HepG2 (cell line): ENCODE data around the gene POLR1C. TPM values are rescaled to one million over a fixed set of nuclear protein-coding genes. Genes with fewer than 3 reads are reported as not detected.
A peak's percentile ranks its signal among the peaks of the same experiment; 100 is the strongest.

Experiments
- ATAC-seq: fragments of 200-7000 bp; cut with Tn5 transposase; 3 replicates; pipeline ENCODE4 v1.9.1; 2020; ENCODE audit warnings: mild to moderate bottlenecking, moderate library complexity
- BruUV-seq: library from RNA; stranded (reverse); fragments of 400-500 nt; replicated peaks from 2 replicates; lab custom pipeline; 2021; lab: Mats Ljungman, UMichigan
- CTCF ChIA-PET: fragments of 300-600 bp; formaldehyde crosslinking; extraction: SDS; loops from one replicate; lab custom pipeline; 2021; ENCODE audit warnings: low total read pairs, inconsistent platforms, low intra/inter-chr PET ratio; lab: Yijun Ruan, JAX
- POLR2A ChIA-PET: fragments of 350-600 bp; sonication (Branson Sonifier 250); formaldehyde crosslinking; loops from one replicate; lab custom pipeline; 2020; ENCODE audit warnings: antibody characterized with exemption, inconsistent platforms; lab: Yijun Ruan, JAX
- DNase-seq: peaks from one replicate; pipeline ENCODE4 v3.0.0-alpha.2; 2015; ENCODE audit warnings: low spot score
- FAIRE-seq: peaks from 3 replicates; lab custom pipeline; 2011; peaks lifted over from hg19 to GRCh38; lab: Jason Lieb, UNC
- H2AFZ ChIP-seq: one replicate; pipeline ENCODE4 v1.6.1; 2011; ENCODE audit warnings: low read length, inconsistent platforms
- H3K27ac ChIP-seq: fragments of 300-600 bp; 3 replicates; pipeline ENCODE4 v1.8.0; 2011; ENCODE audit warnings: mixed run types, mild to moderate bottlenecking, mixed read lengths, low read length, inconsistent platforms; ENCODE audit not compliant: insufficient read depth; ENCODE audit errors: extremely low read length
- H3K27me3 ChIP-seq, 2 experiments: fragments of 200-600 bp in 1 of 2; 2 replicates in 1 of 2; 3 replicates in 1 of 2; pipeline versions ENCODE4 v1.6.0 to v1.8.0; 2011; ENCODE audit warnings: low read length in 2 of 2, mild to moderate bottlenecking in 2 of 2, moderate library complexity in 2 of 2, inconsistent platforms in 1 of 2; ENCODE audit not compliant: insufficient read depth in 2 of 2, control insufficient read depth in 1 of 2
- H3K36me3 ChIP-seq, 2 experiments: fragments of 200-600 bp in 1 of 2; replicated peaks in 1 of 2; 2 replicates in 1 of 2; 3 replicates in 1 of 2; pipeline versions ENCODE4 v1.5.1 to v1.8.0; 2011; ENCODE audit warnings: low read length in 2 of 2, inconsistent platforms in 1 of 2; ENCODE audit not compliant: insufficient read depth in 2 of 2, control insufficient read depth in 1 of 2
- H3K4me1 ChIP-seq: 2 replicates; pipeline ENCODE4 v1.5.1; 2012; ENCODE audit warnings: low read length, inconsistent platforms; ENCODE audit not compliant: insufficient read depth
- H3K4me2 ChIP-seq: 2 replicates; pipeline ENCODE4 v1.6.0; 2011; ENCODE audit warnings: low read depth, low read length, inconsistent platforms
- H3K4me3 ChIP-seq, 3 experiments: fragments of 200-600 bp in 1 of 3; sonication (generic), shearing (Covaris generic) in 1 of 3; replicated peaks in 1 of 3; 2 replicates each; pipeline ENCODE4 v1.5.1; 2011 to 2016; ENCODE audit warnings: low read length in 3 of 3, inconsistent platforms in 2 of 3, low read depth in 2 of 3, mild to moderate bottlenecking in 2 of 3, control low read depth in 1 of 3, mixed read lengths in 1 of 3; ENCODE audit not compliant: insufficient read depth in 1 of 3
- H3K79me2 ChIP-seq: one replicate; pipeline ENCODE4 v1.6.1; 2011; ENCODE audit warnings: low read length, inconsistent platforms; ENCODE audit not compliant: insufficient read depth
- H3K9ac ChIP-seq: 2 replicates; pipeline ENCODE4 v1.6.0; 2011; ENCODE audit warnings: mild to moderate bottlenecking, low read depth, low read length, inconsistent platforms; ENCODE audit not compliant: insufficient read depth
- H3K9me3 ChIP-seq: 2 replicates; pipeline ENCODE4 v1.5.1; 2012; ENCODE audit warnings: mild to moderate bottlenecking, low read length
- H4K20me1 ChIP-seq: 2 replicates; pipeline ENCODE4 v1.6.0; 2011; ENCODE audit warnings: inconsistent platforms, mild to moderate bottlenecking, low read length, moderate library complexity; ENCODE audit not compliant: insufficient read depth
- ARNTL ChIP-seq: sonication (generic); formaldehyde crosslinking; IDR thresholded peaks from 2 replicates; pipeline ENCODE4 v1.4.0; 2020; ENCODE audit warnings: mild to moderate bottlenecking, missing genetic modification reagents
- ATM ChIP-seq: fragments of 450-650 bp; IDR thresholded peaks from 2 replicates; pipeline ENCODE4 v1.7.1; 2017; ENCODE audit warnings: mild to moderate bottlenecking, borderline replicate concordance
- IKZF4 ChIP-seq: sonication (generic); formaldehyde crosslinking; IDR thresholded peaks from 2 replicates; pipeline ENCODE4 v1.5.1; 2020; ENCODE audit warnings: borderline replicate concordance, mild to moderate bottlenecking, low read depth, missing genetic modification reagents; ENCODE audit errors: not compliant biosample characterization
- KMT2B ChIP-seq: IDR thresholded peaks from 2 replicates; pipeline ENCODE4 v1.6.1; 2016; ENCODE audit warnings: missing genetic modification reagents, missing compliant biosample characterization
- MXD4 ChIP-seq: IDR thresholded peaks from 2 replicates; pipeline ENCODE4 v1.6.1; 2016; ENCODE audit warnings: mild to moderate bottlenecking, missing biosample characterization, missing genetic modification reagents
- RFX1 ChIP-seq: fragments of 450-650 bp; IDR thresholded peaks from 2 replicates; pipeline ENCODE4 v1.6.1; 2017
- SIN3A ChIP-seq: IDR thresholded peaks from 2 replicates; pipeline ENCODE4 v1.6.1; 2011; ENCODE audit warnings: low read depth, mild to moderate bottlenecking, control low read depth, low read length, borderline replicate concordance
- SMAD9 ChIP-seq: sonication (generic); formaldehyde crosslinking; IDR thresholded peaks from 2 replicates; pipeline ENCODE4 v1.5.1; 2020; ENCODE audit warnings: mild to moderate bottlenecking, missing genetic modification reagents
- SOX6 ChIP-seq, 2 experiments: fragments of 450-650 bp in 1 of 2; sonication (generic) in 1 of 2; formaldehyde crosslinking in 1 of 2; IDR thresholded peaks; 2 replicates each; pipeline versions ENCODE4 v1.4.0 to v1.6.1; 2017 to 2020; ENCODE audit warnings: antibody characterized with exemption in 1 of 2, mild to moderate bottlenecking in 1 of 2, missing genetic modification reagents in 1 of 2
- ZNF124 ChIP-seq: sonication (generic); formaldehyde crosslinking; IDR thresholded peaks from 2 replicates; pipeline ENCODE4 v1.4.0; 2020; ENCODE audit warnings: missing genetic modification reagents
- ZNF543 ChIP-seq: sonication (generic); formaldehyde crosslinking; IDR thresholded peaks from 2 replicates; pipeline ENCODE4 v1.4.0; 2020; ENCODE audit warnings: mild to moderate bottlenecking, missing genetic modification reagents
- ZNF605 ChIP-seq: sonication (generic); formaldehyde crosslinking; IDR thresholded peaks from 2 replicates; pipeline ENCODE4 v1.8.0; 2022; ENCODE audit warnings: mild to moderate bottlenecking, missing genetic modification reagents
- WGBS: methylation state at CpG from one replicate; pipeline ENCODE4 v1.1.6; 2017; ENCODE audit warnings: low lambda C conversion rate; 5-methylcytosine and 5-hydroxymethylcytosine counted together
- in situ Hi-C: cut with HindIII; loops from 2 replicates; pipeline ENCODE4 v1.10.0; 2017; ENCODE audit warnings: low pct_unique_long_range_greater_than_20kb; ENCODE audit not compliant: extremely low pct_ligation_motif_present
- intact Hi-C: fragments of 100-400 bp; cut with micrococcal nuclease; formaldehyde crosslinking; loops from one replicate; pipeline ENCODE4 v1.10.0; 2022; ENCODE audit not compliant: unreplicated experiment
- polyA plus RNA-seq, 8 experiments: library from polyadenylated mRNA; depleted of rRNA in 3 of 8; stranded (reverse) in 7 of 8; unstranded in 1 of 8; fragments of >200 nt; fragmentation: Illumina TruSeq in 4 of 8; extraction: Trizol in 4 of 8; gene quantifications; 2 replicates each; pipeline versions ENCODE4 v1.2.1 to v1.2.3, GENCODE V29; 2011 to 2016; ENCODE audit warnings: low read depth in 4 of 8, missing spikeins in 1 of 8, mixed read lengths in 1 of 8; ENCODE audit not compliant: insufficient read depth in 1 of 8
- total RNA-seq, 5 experiments: library from RNA; depleted of rRNA; stranded (reverse); fragments of >200 nt; fragmentation: Illumina TruSeq; extraction: Trizol; gene quantifications; 2 replicates each; pipeline ENCODE4 v1.2.3, GENCODE V29; 2016; ENCODE audit warnings: low read depth in 1 of 5
- TF ChIP-seq, protein P1 (sequence below): sonication (generic); formaldehyde crosslinking; IDR thresholded peaks from 2 replicates; pipeline ENCODE4 v1.5.1; 2020; ENCODE audit warnings: missing genetic modification reagents, mild to moderate bottlenecking, borderline replicate concordance
- TF ChIP-seq, protein P2 (sequence below): sonication (generic); formaldehyde crosslinking; IDR thresholded peaks from 2 replicates; pipeline ENCODE4 v1.4.0; 2020; ENCODE audit warnings: missing genetic modification reagents
- TF ChIP-seq, protein P3 (sequence below), 2 experiments: sonication (generic) in 1 of 2; formaldehyde crosslinking in 1 of 2; IDR thresholded peaks; 2 replicates each; pipeline versions ENCODE4 v1.4.0 to v1.6.1; 2018 to 2020; ENCODE audit warnings: missing genetic modification reagents in 2 of 2, borderline replicate concordance in 1 of 2, low read depth in 1 of 2, mild to moderate bottlenecking in 1 of 2, missing biosample characterization in 1 of 2
- TF ChIP-seq, protein P4 (sequence below): sonication (generic); formaldehyde crosslinking; IDR thresholded peaks from 2 replicates; pipeline ENCODE4 v1.8.1; 2023; ENCODE audit warnings: mild to moderate bottlenecking, inconsistent platforms, moderate library complexity, missing genetic modification reagents, borderline replicate concordance

POLR1C gene
- total and polyA plus RNA-seq, 2 of the 13 experiments (the other 11 are each of a cell fraction or from before 2014, with no cell fraction given), result 62.6 to 72.2 TPM

DNA sequence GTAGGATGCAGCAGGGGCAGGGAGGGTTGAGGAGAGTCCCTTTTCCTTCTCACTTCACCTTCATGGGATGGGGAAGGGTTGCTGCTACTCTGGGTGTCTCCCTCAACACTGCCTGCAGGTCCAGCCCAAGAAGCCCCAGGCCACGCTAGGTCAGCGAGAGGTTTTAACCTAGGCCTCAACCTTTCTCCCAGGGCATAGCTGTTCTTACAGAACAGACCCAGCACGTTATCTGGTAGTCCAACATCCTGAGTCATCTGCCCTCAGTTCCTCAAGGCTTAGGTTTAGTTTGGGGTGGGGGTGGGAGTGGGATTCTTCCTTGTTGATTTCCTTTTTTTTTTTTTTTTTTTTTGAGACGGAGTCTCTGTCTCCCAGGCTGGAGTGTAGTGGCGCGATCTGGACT lies 22.6 kb upstream of the POLR1C start:
- Histone ChIP-seq H3K4me1 (peaks cover 13% of the 10 kb centered on the region), H3K36me3 (peaks cover 16 to 17% of the 10 kb centered on the region in 2 experiments), H3K4me3 (0 out of 6 replicates have a peak overlapping the region, but pooled peaks of 1 of the 3 experiments have one; percentile 13), H2AFZ (no peak overlapping the region), H3K27ac (no peak overlapping the region), H3K27me3 (no peaks in the 10 kb centered on the region), H3K9ac (0 out of 2 replicates have a peak overlapping the region, but pooled peaks have one; percentile 16), H3K79me2 (peaks cover 45% of the 10 kb centered on the region), H4K20me1 (no peaks in the 10 kb centered on the region), H3K9me3 (no peaks in the 10 kb centered on the region), H3K4me2 (peak overlapping the region; percentile 50)
- intact Hi-C loops, result loop anchor here (5.0 to 10.0 kb wide), 2 partner anchors 60 to 232 kb away; no protein-coding TSS in a partner anchor
- no peak for FAIRE-seq
- no peak for DNase-seq
- WGBS, result 92% methylated on average over 6 of the region's 6 CpGs
- ATAC-seq, result no peak
- ChIA-PET POLR2A (interaction anchor here (1.1 to 6.4 kb wide), 9 partner anchors 9 to 320 kb away, joined by 3 to 141 read pairs (median 6); partner anchors contain the start of genes ABCC10, DLK2 and TJAP1), CTCF (interaction anchor here (3.5 kb wide), 1 partner anchor 40 kb away, joined by 53 read pairs; the partner anchor contains the start of gene DLK2)
- no TSS peak for BruUV-seq
- in situ Hi-C loops, result loop anchor here (5.0 kb wide), 1 partner anchor 37 kb away; the partner anchor contains the start of gene DLK2
- TF ChIP-seq, protein P1, sequence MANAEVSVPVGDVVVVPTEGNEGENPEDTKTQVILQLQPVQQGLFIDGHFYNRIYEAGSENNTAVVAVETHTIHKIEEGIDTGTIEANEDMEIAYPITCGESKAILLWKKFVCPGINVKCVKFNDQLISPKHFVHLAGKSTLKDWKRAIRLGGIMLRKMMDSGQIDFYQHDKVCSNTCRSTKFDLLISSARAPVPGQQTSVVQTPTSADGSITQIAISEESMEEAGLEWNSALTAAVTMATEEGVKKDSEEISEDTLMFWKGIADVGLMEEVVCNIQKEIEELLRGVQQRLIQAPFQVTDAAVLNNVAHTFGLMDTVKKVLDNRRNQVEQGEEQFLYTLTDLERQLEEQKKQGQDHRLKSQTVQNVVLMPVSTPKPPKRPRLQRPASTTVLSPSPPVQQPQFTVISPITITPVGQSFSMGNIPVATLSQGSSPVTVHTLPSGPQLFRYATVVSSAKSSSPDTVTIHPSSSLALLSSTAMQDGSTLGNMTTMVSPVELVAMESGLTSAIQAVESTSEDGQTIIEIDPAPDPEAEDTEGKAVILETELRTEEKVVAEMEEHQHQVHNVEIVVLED (CRISPR knock-in tag), result 0 out of 2 replicates have a peak, but pooled peaks have one; percentile 22
- TF ChIP-seq MXD4 (CRISPR knock-in tag) (no peak), ARNTL (CRISPR knock-in tag) (peak; percentile 13; the same call in 1 of the 2 replicates), ZNF605 (CRISPR knock-in tag) (no peak), IKZF4 (CRISPR knock-in tag) (peak; percentile 49), RFX1 (no peak), KMT2B (0 out of 2 replicates have a peak, but pooled peaks have one; percentile 3), SMAD9 (CRISPR knock-in tag) (no peak), ATM (no peak), SOX6 (IDR thresholded peaks at IDR 0.05) (no peak), SOX6 (CRISPR knock-in tag; IDR thresholded peaks at IDR 0.05) (0 out of 2 replicates have a peak, but pooled peaks have one; percentile 2), SIN3A (0 out of 2 replicates have a peak, but pooled peaks have one; percentile 5), ZNF543 (no peak), ZNF124 (CRISPR knock-in tag) (0 out of 2 replicates have a peak, but pooled peaks have one; percentile 5)
- TF ChIP-seq, protein P2, sequence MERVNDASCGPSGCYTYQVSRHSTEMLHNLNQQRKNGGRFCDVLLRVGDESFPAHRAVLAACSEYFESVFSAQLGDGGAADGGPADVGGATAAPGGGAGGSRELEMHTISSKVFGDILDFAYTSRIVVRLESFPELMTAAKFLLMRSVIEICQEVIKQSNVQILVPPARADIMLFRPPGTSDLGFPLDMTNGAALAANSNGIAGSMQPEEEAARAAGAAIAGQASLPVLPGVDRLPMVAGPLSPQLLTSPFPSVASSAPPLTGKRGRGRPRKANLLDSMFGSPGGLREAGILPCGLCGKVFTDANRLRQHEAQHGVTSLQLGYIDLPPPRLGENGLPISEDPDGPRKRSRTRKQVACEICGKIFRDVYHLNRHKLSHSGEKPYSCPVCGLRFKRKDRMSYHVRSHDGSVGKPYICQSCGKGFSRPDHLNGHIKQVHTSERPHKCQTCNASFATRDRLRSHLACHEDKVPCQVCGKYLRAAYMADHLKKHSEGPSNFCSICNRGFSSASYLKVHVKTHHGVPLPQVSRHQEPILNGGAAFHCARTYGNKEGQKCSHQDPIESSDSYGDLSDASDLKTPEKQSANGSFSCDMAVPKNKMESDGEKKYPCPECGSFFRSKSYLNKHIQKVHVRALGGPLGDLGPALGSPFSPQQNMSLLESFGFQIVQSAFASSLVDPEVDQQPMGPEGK, result no peak
- TF ChIP-seq, protein P3, sequence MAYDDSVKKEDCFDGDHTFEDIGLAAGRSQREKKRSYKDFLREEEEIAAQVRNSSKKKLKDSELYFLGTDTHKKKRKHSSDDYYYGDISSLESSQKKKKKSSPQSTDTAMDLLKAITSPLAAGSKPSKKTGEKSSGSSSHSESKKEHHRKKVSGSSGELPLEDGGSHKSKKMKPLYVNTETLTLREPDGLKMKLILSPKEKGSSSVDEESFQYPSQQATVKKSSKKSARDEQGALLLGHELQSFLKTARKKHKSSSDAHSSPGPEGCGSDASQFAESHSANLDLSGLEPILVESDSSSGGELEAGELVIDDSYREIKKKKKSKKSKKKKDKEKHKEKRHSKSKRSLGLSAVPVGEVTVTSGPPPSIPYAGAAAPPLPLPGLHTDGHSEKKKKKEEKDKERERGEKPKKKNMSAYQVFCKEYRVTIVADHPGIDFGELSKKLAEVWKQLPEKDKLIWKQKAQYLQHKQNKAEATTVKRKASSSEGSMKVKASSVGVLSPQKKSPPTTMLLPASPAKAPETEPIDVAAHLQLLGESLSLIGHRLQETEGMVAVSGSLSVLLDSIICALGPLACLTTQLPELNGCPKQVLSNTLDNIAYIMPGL (CRISPR knock-in tag; IDR thresholded peaks at IDR 0.05; ENCODE audit: borderline replicate concordance in 1 of 2, low read depth in 1 of 2), result peak in 1 of 2 experiments; percentile 17; a peak in 1 of 4 replicates
- TF ChIP-seq, protein P4, sequence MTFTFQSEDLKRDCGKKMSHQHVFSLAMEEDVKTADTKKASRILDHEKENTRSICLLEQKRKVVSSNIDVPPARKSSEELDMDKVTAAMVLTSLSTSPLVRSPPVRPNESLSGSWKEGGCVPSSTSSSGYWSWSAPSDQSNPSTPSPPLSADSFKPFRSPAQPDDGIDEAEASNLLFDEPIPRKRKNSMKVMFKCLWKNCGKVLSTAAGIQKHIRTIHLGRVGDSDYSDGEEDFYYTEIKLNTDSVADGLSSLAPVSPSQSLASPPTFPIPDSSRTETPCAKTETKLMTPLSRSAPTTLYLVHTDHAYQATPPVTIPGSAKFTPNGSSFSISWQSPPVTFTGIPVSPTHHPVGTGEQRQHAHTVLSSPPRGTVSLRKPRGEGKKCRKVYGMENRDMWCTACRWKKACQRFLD (CRISPR knock-in tag), result 0 out of 2 replicates have a peak, but pooled peaks have one; percentile 52
